ENCODE results near the gene QRICH1.

The QRICH1 gene, protein sequence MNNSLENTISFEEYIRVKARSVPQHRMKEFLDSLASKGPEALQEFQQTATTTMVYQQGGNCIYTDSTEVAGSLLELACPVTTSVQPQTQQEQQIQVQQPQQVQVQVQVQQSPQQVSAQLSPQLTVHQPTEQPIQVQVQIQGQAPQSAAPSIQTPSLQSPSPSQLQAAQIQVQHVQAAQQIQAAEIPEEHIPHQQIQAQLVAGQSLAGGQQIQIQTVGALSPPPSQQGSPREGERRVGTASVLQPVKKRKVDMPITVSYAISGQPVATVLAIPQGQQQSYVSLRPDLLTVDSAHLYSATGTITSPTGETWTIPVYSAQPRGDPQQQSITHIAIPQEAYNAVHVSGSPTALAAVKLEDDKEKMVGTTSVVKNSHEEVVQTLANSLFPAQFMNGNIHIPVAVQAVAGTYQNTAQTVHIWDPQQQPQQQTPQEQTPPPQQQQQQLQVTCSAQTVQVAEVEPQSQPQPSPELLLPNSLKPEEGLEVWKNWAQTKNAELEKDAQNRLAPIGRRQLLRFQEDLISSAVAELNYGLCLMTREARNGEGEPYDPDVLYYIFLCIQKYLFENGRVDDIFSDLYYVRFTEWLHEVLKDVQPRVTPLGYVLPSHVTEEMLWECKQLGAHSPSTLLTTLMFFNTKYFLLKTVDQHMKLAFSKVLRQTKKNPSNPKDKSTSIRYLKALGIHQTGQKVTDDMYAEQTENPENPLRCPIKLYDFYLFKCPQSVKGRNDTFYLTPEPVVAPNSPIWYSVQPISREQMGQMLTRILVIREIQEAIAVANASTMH

DNA sequence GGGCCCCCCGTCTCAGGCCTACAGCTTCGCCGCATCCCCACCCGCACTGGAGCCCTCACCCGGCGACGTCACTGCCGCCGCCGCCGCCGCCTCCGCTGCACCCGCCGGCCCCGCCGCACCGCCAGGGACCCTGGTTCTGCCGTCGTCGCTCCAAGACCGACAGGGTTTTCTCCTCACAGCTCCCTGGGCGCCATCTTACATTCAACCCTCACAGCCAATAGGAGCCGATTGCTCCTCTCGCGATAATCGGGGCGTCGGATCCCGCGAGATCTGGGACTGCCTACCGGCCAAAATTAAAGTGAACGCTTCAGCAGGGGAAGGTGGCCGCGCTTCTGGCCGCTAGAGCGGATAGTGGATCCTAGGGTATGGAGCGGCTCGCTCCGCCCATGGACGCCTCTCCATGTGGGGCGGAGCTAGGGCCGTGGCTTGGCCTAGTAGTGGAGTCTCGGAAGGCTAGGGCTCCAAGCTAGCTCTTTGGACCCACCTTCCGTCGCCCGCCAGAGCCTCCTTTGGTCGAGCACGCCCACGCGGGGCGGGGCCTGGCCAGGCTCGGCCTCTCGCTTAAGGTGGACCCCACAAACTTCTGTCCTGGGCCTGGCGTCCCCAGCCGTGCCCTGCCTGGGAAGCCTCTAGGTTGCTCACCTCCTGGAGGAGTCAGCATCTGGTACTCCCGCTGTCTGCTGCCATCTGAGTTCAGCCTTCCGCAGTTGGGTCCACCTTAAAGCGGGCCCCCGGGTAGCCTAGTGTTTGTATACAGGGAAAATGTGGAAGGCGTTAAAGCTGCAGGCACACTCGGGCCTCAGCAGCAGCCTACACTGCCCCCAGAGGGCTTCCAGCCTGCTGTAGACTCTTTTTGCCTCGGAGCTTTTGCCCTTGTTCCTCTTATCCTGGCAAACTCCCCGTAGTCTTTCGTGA, at the start of gene QRICH1:
TSS of gene QRICH1 (minus strand) at position 219 of the 915 bp plus-strand sequence. CDS start 17,054 bp downstream, outside the sequence.
- peak; percentile 88 for DNase-seq (ENCODE audit: low read depth)

DNA sequence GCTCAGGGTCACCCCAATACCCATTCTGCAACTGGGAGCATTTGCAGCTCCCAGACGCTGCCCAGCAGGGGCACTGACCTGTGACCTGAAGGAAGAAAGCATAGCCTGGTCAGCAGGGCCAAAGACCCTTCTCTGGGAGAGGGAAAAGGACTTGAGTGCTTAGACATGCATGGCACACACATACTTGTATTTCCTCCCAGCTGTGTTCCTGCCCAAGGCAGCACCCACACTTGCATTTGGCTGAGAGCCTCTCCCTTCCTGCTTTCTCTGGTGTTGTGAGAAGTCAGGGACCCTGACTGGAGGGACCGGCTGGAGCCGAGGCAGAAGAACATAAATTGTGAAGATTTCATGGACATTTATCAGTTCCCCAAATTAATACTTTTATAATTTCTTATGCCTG, 46.2 kb upstream of the QRICH1 start:
- DNase-seq (ENCODE audit: low read depth): no peak

DNA sequence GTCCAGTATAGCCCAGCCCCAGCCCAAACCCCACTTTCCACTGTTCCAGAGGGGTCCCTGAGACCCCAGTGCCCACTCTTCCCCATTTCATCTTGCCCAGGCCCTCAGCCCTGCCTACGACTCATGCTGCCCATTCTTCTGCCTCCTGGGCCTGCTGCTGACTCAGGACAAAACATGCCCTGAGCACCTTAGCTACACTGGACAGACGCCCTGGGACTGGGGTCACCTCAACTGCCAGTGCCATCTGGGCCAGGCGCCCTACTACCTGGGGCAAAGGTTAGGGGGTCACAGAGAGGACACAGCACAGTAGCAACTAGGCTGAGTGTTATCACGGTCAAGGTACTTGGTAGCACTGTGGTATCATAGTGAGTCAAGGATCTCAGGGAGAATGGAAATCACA, 41.6 kb upstream of the QRICH1 start:
- DNase-seq (ENCODE audit: low read depth): no peak

DNA sequence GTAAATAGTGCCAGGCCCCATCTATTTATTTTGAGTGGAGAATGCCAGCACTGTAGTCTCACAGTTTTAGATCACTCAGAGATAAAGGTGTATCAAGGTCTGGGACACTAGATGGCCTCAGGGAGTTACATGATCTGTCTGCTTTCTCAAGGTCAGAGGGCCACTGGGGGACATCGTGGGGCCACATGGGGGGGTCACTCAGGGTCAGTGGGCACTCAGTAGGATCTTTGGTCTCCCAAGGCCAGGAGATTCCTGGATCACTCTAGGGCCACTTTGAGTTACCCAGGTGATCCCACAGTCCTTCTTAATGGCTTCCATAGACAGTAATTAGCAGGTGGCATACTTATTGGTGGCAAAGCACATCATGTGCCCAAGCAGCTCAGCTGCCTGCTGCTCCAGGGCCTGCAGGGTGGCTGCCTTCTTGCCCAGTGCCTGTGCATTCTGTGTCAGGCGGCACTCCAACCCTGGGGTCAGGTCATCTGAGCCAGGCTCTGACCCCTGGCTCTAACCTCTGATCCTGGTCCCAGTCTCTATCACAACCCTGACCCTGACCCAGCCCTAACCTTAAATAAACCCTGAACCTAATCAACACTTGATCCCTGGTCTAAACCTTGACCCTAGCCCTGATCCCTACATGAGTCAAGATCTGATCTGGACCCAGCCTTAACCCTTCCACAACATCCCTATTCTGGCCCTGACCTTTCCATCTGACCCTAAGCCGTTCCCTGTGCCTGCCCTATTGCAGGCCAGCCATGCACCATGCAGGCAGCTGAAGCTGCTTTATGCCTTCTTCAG, 40.8 kb upstream of the QRICH1 start:
- no peak for DNase-seq (ENCODE audit: low read depth)

DNA sequence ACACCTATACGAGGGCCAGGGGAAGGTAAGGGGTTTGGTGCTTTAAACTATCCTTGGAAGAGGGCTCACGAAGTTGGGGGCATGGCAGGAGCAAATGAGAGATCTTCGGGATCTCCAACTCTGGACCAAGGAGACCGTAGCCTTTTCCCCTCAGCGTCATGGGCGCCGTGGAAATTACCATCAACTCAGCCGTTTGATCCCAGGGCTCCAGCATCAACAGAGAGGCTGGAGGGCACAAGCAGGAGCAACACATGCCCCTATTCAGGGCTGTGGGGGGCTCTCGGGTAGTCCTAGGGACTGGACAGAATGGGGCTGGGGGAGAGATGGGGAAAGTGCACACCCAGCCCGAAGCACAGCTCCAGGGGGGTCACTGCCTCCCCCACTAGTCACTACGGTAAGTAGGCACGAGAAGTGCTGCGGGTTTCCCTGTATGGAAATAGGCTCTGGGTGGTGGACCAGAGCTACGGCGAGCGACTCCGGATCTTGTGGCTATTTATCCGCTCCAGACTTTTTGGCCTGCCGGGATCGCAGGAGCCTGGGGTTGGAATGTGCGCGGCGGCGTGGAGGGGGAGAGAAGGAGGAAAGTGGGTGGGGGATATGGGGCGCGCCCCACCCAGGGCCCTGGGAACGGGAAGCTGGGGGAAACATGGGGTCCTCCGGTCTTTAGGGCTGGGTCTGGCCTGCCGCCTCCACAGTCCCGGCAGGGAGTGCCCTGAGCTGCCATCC, 39.5 kb upstream of the QRICH1 start:
- no peak for DNase-seq (ENCODE audit: low read depth)

DNA sequence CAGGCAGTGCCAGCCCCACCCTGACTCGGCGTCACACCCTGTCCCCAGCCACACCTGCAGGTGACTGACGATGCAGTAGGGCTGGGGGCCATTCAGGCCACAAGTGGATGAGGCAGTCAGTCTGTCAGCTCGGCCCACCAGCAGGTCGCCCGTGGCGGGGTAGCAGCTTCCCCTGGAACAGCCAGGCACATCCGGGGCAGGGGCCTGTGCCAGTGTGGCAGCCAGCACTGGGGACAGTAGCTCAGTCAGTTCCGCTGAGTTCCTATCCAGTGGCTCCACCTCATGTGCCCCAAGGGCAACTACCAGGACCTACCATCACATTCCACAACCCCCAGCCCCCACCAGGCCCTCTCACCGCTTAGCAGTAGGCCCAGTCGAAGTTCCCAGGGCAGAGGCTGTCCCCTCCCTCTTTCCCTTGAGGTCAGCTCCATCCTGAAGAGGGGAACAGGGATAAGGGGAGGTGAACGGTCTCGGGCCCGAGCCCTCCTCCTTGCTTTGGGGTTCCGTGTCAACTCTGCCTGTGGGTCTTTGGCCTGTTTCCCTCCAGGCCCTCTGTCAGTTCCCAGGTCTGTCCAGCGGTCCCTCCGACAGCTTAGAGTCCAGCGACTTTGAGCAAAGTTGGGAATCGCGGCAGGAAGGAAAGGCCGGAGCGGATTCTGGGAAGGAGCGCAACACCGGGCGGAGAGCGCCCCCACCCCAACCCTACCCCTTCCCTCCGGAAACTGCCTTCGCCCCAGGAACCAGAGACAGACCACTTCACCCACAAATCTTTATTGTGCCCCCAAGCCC, 38.8 kb upstream of the QRICH1 start, which contains the start of gene LAMB2:
TSS of gene LAMB2 (minus strand) at position 614 of the 789 bp plus-strand sequence. CDS start at position 431, 183 bp downstream.
- no peak for DNase-seq (ENCODE audit: low read depth)

DNA sequence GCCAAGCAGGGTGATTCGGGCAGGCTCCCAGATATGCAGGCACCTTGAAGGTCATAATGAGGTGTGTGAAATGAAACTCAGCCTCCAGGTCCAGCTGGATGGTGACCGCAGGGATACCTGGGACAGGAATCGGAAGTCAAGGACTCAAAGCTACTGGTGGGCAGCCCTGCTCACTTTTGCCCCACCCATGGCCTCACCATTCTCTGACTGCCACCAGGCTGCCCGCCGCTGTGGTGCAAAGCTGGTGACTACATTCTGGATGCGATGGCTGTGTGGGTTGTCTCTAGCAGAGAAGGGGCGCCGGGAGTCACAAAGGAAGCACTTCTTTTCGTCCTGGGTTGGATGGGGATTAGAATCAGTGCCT, 38.2 kb upstream of the QRICH1 start:
- DNase-seq (ENCODE audit: low read depth): no peak

DNA sequence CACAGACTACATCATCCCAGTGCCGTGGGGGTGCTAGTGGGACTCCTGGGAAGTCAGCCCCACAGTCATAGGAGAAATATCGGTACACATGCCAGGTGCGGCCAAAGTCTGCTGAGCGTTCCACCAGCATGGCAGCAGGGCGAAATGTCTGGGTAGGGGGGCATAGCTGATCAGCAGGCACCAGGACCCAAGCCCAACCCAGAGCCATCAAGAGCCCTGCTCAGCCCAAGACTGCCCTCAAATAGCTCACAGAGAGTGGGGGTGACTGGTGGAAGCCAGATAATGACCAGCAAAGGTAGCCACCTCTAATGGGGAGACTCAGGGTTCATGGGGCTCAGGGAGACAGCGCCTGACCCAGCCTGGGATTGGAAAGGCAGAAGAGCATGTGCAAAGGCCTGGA, 37.7 kb upstream of the QRICH1 start:
- no peak for DNase-seq (ENCODE audit: low read depth)

DNA sequence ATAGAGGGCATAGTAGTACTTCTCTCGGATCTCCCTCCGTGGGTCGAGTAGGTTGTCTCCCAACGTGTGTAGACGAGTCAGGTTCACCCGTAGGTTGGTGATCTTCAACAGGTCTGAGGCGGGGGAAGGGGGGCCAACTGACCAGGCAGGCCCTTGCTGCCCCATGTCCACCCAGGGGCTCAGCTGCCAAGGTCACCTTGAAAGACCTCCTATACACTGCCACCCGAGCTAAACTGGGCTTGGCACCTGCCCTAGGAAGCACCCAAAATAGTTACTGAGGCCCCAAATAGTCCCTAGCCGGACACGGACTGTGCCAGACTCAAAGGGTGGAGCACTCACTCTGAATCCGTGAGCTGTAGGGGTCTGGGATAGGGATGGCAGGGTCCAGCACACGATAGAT, 37.2 kb upstream of the QRICH1 start:
- no peak for DNase-seq (ENCODE audit: low read depth)

DNA sequence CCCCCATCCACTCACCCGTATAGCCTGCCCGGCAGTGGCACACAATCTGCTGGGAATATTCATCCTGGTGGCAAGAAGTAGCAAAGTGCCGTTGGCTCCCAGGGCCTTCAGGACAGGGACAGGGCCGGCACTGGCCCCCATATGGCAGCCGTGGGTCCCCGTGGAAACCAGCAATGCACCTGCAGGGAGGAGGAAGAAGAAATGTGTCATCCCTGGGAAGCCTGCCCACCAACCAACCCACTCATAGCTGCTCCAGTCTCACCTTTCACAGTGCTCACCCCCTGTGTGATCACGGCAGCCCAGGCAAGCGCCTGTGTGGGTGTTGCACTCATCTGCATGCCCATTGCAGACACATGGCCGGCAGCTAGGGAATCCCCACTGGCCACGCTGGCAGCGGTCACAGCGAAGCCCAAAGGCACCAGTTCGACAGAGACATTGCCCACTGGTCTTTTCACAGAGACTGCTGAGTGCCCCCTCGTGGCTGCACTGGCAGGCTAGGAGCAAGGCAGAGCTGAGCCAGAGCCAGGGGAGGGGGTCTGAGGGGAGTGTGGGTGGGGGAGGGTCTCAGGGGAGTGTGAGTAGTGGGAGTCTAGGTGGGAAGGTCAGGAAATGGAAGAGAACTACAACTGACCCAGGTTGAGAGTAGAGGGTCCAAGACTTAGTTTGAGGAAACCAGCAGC, 31.3 kb upstream of the QRICH1 start:
- no peak for DNase-seq (ENCODE audit: low read depth)

DNA sequence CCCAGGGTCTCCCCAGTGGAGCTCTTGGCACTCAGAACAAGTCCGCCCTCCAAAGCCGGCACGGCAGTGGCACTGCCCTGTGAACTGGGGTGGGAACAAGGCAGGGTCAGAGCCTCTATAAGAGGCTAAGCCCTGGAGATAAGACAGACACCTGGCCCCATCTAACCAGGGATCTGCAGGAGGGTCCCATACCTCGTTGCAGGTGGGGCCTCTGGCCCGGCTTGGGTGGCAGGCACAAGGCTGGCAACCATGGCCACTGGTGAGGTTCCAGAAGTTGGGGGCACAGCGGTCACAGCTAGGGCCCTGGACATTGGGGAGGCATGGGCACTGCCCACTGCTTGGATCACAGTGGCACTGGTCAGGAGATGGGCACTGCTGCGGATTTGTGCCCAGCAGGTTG, 30.3 kb upstream of the QRICH1 start:
- DNase-seq (ENCODE audit: low read depth): no peak

DNA sequence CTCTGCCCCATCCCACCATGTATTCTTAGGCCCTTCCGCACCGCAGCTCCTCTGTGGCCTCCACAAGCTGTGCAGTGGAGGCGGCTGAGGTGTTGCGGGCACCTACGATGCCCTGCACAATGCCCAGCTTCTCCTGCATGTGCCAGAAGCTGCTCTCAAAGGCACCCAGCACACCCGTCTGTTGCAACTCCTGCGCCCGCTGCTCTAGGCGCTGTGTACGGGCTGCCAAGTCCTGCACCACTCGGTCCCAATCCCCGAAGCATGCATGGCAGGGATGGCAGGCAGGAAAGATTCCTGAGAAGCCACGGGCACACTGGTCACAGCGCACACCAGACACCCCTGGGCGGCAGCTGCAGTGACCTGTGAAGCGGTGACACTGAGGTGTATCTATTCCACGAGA, 29.8 kb upstream of the QRICH1 start:
- DNase-seq (ENCODE audit: low read depth): no peak

DNA sequence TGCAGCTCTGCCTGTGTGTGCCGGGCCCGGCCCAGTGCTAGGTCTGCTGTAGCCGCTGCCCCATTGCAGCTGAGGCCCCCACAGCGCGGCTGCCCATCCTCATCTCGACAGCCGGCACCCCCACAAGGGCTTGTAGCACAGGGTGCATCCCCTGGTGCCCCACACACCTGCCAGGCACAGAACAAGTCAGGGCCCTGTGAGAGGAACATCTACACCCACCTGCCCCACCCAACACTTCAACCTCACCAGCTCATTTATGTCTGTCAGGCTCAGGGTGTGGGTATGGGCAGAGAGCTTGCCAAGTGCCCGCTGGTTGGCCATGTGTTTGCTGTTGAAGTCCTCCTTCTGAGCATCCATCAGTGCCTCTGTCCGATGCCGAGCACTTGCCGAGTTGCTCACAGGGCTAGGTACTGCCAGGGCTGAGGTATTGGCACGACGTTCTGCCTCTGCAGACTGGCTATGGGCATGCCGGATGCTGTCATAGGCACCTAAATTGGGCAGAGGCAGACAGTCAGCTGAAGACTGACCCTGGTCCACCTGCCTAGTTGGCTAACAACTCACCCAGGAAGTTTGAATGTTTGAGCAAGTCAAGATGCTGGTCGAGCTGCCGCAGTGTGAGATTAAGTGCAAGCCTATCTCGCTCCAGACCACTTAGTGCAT, 29.1 kb upstream of the QRICH1 start:
- no peak for DNase-seq (ENCODE audit: low read depth)

DNA sequence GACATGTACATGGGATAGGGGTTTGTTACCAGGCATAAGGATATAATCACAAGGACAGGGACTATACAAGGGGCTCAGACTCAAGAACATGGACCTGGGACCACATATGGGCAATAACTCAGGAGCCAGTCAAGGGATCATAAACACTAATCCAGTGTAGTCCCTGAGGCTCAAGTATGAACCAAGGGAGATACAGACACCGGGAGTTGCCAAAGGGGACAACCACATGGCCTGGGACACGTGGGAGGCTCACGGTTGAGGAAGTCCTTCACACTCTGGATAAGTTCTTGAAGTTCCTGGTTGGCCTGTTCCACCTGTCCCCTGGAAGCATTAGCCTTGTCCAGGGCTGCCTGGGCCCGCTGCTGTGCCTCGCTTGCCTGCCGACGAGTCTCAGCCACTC, 28.6 kb upstream of the QRICH1 start:
- no peak for DNase-seq (ENCODE audit: low read depth)

DNA sequence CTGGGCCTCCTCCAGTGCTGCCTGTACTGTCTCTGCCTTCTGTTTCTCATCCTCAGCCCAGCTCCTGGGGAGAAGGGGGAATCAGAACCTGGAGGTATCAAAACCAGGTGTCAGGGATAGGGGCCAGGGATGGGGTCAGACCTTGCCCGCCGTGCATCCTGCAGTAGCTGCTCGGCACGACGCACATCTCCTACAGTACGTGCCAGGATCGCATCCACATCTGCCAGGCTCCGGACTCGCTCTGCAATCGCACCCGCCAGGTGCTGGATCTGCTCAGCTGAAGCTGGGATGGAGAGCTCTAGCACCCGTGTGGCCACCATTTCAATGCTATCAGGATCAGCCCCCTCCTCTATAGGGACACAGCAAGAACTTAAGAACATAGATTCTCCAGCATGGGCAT, 28.2 kb upstream of the QRICH1 start:
- DNase-seq (ENCODE audit: low read depth): no peak

DNA sequence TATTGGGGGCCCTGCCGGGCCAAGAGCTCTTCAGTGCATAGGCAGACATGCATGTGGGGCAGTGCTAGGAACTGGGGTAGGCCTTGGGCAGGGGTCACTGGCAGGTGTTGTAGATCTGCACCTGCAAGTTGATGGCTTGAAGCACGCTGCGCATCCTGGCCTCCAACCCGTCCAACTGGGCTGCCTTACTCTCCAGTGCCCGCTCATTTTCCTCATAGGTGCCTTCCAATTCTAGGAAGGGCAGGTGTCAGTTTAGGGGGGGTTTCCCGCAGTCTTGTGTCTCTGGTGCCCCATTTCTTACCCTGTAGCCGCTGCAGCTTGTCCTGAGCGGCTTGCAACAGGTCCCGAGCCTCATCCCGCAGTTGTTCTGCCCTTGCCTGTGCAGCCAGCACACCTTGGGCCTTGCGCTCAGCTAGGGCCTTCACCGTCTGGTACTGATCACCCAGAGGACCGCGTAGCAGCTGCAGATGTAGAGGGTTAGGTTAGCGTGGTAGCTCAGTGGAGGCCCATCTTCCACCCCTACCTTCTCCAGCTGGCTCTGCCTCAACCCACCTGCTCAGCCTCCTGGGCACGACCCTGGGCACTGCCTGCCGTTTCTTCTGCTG, 27.4 kb upstream of the QRICH1 start:
- no peak for DNase-seq (ENCODE audit: low read depth)

DNA sequence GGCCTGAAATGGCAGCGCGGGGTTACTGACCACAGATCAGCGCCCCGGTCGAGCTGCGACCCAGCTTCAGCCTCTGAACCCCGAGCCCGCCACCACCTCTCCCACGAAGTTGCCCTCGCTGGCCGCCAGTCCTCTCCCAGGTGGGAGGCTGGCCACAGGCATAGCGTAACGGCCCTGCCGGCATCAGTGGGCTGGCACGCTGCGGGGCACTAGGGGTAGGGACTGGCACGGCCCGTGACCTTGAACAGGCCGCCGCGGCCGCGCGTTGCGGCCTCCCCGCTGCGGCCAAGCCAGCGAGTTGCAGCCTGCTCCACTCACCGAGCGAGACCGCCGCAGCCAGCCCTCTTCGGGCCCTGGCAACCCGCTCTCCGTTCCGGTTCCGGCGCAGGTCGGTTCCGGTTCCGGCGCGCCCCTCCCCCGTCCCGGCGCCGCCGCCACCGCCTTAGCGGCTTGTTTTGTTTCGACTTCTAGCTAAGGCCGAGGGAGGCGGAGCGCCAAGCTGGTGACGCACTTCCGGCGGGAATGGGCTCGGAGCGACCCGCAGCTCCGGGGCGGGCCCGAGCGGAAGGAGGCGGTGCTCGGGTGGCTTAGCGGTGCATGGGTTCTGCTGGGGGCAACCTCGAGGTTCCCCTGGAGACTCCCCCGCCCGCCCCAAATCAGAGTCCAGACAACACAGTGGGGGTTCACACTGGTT, 26.7 kb upstream of the QRICH1 start, which contains the start of gene USP19:
TSS of gene USP19 (minus strand) at position 386 of the 694 bp plus-strand sequence. CDS start 1,678 bp downstream, outside the sequence.
- peak; percentile 80 for DNase-seq (ENCODE audit: low read depth)

DNA sequence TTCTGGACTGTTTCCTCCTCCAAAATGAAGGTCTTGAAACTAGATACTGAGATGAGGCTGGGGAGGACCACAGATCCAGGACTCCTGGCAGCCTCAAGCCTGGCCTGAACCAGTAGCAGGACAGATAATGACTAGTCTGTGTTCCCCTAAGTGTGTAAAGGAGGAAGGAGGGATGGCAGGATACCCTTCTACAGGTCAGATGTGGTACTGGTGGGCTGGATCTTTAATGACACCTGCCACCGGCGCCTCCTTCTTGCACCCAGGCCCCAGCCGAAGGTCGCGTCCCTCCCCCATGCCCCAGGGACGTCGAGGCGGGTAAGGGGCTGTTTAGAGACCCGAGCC, 26.2 kb upstream of the QRICH1 start:
- no peak for DNase-seq (ENCODE audit: low read depth)

All from stimulated activated CD8-positive, alpha-beta memory T cell treated with anti-CD3 and anti-CD28 coated beads, Interleukin-15, amount 100 ng/mL, for 1 hour (primary cell).